ENCODE data around the gene NUDT8.

Gene NUDT8

DNA sequence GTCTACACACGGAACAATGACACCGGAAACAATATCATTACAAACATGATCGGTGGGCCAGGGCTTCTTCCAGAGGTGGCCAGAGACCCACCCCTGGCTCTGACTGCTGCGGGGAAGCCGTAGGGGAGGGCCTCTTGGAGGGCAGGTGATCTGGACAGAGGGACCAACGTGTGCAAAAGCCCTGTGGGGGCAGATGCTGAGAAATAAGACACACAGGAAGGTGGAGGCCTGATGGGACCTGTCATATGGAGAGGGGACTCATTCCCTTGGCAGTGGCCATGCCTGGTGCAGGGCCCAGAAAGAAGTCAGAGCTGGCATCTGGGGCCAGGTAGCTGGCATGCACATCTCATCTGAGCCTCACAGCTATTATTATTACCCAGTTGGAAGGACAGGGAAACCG lies 43.6 kb upstream of the NUDT8 start:
- Histone ChIP-seq H3K9me3 (ENCODE audit: severe bottlenecking) (no peaks in the 10 kb centered on the region), H3K4me1 (ENCODE audit: insufficient read depth, poor library complexity, severe bottlenecking) (peaks cover 8% of the 10 kb centered on the region), H3K36me3 (ENCODE audit: low read depth) (no peaks in the 10 kb centered on the region), H3K27me3 (ENCODE audit: insufficient read depth, poor library complexity, severe bottlenecking) (no peaks in the 10 kb centered on the region), H3K27ac (ENCODE audit: poor library complexity, severe bottlenecking) (no peak overlapping the region), H3K4me3 (ENCODE audit: severe bottlenecking) (no peak overlapping the region)
- TF ChIP-seq CTCF (IDR thresholded peaks at IDR 0.05; ENCODE audit: poor library complexity, severe bottlenecking) = no peak
- DNase-seq (ENCODE audit: low spot score) (no peak), ATAC-seq (ENCODE audit: low read depth) (no peak)

- no peaks in the 10 kb centered on the region for H3K9me3 ChIP-seq (ENCODE audit: severe bottlenecking)
- TF ChIP-seq CTCF (IDR thresholded peaks at IDR 0.05; ENCODE audit: poor library complexity, severe bottlenecking) = no peak
- no peak for ATAC-seq (ENCODE audit: low read depth)
- no peaks in the 10 kb centered on the region for H3K27me3 ChIP-seq (ENCODE audit: insufficient read depth, poor library complexity, severe bottlenecking)
- no peak overlapping the region for H3K4me3 ChIP-seq (ENCODE audit: severe bottlenecking)
- H3K27ac ChIP-seq (ENCODE audit: poor library complexity, severe bottlenecking) = no peak overlapping the region
- H3K4me1 ChIP-seq (ENCODE audit: insufficient read depth, poor library complexity, severe bottlenecking) = peaks cover 8% of the 10 kb centered on the region
- DNase-seq (ENCODE audit: low spot score) = no peak
- no peaks in the 10 kb centered on the region for H3K36me3 ChIP-seq (ENCODE audit: low read depth)
These were observed 41.4 kb upstream of the NUDT8 start for GRCh38 chr11:67671211-67671520.

DNA sequence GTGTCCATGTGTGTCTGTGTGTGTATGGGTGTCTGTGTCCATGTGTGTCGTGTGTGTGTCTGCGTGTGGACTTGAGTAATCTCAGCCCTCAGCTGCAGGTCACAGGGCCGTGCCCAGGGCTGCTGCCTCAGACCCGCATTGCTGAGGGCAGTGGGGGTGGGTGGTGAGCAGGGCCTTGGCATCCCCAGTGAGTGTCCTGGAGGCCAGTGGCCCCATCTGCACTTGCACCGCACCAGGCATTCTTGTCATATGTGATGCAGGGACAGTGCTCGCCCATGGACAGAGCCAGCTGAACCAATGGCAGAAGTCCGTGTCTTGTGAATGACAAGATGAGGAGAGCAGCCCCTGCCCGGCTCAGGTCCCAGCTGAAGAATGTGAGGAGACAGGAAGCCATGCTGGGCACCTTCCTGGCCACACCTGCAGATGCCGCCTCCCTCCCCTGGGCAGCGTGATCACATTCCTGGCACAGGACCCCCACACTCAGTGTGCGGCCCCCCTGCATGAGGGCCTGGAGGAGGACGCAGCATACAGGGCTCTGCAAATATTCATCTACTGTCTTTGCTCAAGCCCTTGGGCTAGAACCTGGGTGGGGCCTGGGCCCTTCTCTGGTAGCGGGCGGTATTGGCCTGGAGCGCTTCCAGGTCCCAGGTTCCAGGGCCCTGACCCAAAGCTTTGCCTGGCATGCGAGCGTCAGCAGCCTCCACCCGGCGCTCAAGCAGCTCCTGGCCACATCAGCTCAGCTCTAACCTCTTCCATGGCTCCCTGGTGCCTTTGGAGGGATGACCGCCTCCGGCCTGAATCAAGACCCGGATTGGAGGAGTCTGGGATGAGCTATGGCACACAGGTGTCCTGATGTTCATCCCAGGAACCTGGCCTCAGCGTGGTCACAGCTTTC lies 40.8 kb upstream of the NUDT8 start:
- DNase-seq (ENCODE audit: low spot score) (no peak), ATAC-seq (ENCODE audit: low read depth) (no peak)
- no peak overlapping the region for H3K27ac ChIP-seq (ENCODE audit: poor library complexity, severe bottlenecking)
- no peak for TF ChIP-seq CTCF (IDR thresholded peaks at IDR 0.05; ENCODE audit: poor library complexity, severe bottlenecking)
- no peaks in the 10 kb centered on the region for H3K36me3 ChIP-seq (ENCODE audit: low read depth)
- H3K9me3 ChIP-seq (ENCODE audit: severe bottlenecking) = no peaks in the 10 kb centered on the region
- H3K4me1 ChIP-seq (ENCODE audit: insufficient read depth, poor library complexity, severe bottlenecking) = peaks cover 8% of the 10 kb centered on the region
- no peaks in the 10 kb centered on the region for H3K27me3 ChIP-seq (ENCODE audit: insufficient read depth, poor library complexity, severe bottlenecking)
- H3K4me3 ChIP-seq (ENCODE audit: severe bottlenecking) = no peak overlapping the region

DNA sequence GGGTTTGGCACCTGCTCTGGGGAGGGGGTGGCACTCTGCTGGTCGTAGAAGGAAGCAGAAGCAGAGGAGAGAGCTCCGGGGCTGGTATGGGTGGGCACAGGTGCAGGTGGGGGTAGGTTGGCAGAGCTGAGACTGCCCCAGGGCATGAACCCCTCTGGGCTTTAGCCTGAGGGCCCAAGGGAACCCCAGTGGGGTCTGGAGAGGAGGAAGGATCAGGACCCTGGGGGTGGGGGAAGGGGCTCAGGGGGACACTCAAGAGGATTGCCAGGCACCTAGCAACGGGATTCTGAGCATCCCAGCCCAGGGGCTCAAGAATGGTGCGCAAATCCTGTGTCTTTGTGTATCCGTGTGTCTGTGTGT lies 38.4 kb upstream of the NUDT8 start:
- Histone ChIP-seq H3K27ac (ENCODE audit: poor library complexity, severe bottlenecking) (no peak overlapping the region), H3K4me3 (ENCODE audit: severe bottlenecking) (no peak overlapping the region), H3K9me3 (ENCODE audit: severe bottlenecking) (no peaks in the 10 kb centered on the region), H3K4me1 (ENCODE audit: insufficient read depth, poor library complexity, severe bottlenecking) (no peaks in the 10 kb centered on the region), H3K36me3 (ENCODE audit: low read depth) (no peaks in the 10 kb centered on the region), H3K27me3 (ENCODE audit: insufficient read depth, poor library complexity, severe bottlenecking) (no peaks in the 10 kb centered on the region)
- TF ChIP-seq CTCF (IDR thresholded peaks at IDR 0.05; ENCODE audit: poor library complexity, severe bottlenecking) = no peak
- ATAC-seq (ENCODE audit: low read depth) = no peak
- no peak for DNase-seq (ENCODE audit: low spot score)

DNA sequence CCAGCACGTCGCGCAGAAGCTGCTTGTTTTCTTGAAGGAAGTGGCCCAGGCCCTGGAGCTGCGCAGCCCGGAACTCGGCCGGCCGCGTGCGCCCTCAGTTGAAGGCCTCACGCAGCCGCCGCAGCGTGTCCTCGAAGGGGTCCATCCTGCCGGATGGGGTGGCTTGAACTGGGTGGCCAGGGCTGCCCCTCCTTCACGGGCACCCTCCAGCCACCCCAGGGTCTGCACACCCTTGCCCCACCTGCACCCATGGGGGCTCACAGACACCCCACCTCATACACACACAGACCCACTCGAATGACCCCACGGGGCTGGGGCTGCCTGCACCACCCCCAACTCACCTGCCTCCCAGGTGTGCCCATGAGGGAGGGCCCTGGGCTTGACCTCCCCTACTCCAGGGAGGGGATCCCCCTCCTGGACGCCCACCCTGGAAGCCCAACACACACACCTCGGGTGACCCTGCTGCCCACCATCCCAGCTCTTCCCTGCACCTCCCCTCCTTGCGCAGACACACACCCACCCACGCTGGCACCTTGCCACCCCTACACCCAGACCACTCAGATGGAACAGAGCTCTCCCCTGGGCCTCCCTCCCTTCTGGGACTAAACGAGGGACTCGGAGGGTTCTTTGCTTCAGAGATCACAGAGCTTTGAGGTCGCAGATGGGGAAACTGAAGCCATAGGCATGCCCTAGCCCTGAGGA lies 37.9 kb upstream of the NUDT8 start:
- no peak for TF ChIP-seq CTCF (IDR thresholded peaks at IDR 0.05; ENCODE audit: poor library complexity, severe bottlenecking)
- no peaks in the 10 kb centered on the region for H3K27me3 ChIP-seq (ENCODE audit: insufficient read depth, poor library complexity, severe bottlenecking)
- H3K4me3 ChIP-seq (ENCODE audit: severe bottlenecking) = no peak overlapping the region
- no peak overlapping the region for H3K27ac ChIP-seq (ENCODE audit: poor library complexity, severe bottlenecking)
- H3K36me3 ChIP-seq (ENCODE audit: low read depth) = no peaks in the 10 kb centered on the region
- no peak for DNase-seq (ENCODE audit: low spot score)
- H3K9me3 ChIP-seq (ENCODE audit: severe bottlenecking) = no peaks in the 10 kb centered on the region
- H3K4me1 ChIP-seq (ENCODE audit: insufficient read depth, poor library complexity, severe bottlenecking) = no peaks in the 10 kb centered on the region
- no peak for ATAC-seq (ENCODE audit: low read depth)
